IPS-NIHi7 (cell line): ENCODE results near the gene GDF9.
A peak's percentile ranks its signal among the peaks of the same experiment; 100 is the strongest.

Source experiments
- DNase-seq: peaks from one replicate; pipeline ENCODE4 v3.0.0; 2012; ENCODE audit warnings: mixed read lengths; ENCODE audit errors: extremely low spot score

Gene GDF9

DNA sequence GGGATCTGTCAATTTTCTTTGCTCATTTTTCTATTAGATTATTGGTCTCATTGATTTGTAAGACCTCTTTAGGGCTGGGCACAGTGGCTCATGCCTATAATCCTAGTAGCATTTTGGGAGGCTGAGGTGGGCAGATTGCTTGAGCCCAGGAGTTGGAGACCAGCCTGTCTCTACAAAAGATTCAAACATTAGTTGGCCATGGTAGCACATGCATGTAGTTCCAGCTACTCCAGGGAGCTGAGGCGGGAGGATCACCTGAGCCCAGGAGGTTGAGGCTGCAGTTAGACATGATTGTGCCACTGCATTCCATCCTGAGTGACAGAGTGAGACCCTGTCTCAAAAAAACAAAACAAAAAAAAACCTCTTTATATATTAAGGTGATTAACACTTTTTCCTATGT, 29.4 kb downstream of the GDF9 start:
- no peak for DNase-seq

DNA sequence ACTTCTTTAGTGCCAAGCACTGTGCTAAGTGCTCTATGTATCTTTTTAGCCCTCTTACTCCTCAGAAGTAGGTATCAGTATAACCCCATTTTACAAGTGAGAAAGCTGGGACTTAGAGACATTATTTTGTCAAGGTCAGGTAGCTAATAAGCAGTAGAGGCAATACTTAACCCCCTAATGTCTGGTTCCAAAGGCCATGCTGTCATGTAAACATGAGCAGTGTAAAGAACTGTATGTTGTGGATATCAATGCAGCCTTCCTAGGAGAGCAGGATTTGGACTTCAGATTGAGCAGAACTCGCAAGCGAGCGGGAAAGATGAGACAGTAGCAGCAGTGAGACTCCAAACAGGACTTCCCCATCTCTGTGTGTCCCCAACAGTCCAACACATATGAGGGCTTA, 32.2 kb downstream of the GDF9 start:
- DNase-seq: no peak

GRCh38 chr5:132832612-132833011, 33.7 kb downstream of the GDF9 start:
- DNase-seq: no peak

DNA sequence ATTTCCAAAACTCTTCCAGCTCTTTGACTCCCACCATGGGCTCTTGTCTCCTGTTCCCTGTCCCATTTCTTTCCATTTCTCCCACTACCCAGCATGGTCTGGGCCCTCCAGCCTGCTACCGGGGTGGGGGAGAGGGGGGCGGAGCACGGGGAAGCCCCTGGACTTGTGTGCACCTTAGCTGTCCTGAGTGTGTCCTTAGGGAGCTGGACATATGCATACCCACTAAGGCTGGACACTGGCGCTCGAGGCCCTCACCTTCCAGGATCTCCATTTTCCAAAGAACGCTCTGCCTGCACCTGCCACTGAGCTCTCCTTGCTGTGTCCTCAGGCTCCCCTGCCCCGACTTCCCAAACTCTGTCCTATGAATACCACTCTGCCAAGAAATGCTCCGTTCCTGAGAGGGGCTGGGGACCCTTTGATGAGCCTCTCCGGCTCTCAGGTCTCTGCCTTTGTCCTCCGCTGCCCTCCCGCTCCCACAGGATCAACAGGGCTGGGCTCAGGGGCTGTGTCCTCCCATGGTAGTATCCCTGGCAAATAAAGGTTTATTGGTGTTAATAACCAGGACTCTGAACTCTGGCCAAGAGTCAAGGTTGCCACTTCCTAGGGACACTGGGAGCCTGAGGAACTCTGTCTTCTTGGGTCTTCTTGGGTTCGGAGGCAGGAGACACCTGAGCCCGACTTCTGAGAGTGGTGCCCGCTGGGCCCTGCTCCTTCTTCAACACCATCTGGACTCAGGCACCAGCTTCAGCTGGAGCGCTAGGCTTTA, 35.0 kb downstream of the GDF9 start:
- no peak for DNase-seq

DNA sequence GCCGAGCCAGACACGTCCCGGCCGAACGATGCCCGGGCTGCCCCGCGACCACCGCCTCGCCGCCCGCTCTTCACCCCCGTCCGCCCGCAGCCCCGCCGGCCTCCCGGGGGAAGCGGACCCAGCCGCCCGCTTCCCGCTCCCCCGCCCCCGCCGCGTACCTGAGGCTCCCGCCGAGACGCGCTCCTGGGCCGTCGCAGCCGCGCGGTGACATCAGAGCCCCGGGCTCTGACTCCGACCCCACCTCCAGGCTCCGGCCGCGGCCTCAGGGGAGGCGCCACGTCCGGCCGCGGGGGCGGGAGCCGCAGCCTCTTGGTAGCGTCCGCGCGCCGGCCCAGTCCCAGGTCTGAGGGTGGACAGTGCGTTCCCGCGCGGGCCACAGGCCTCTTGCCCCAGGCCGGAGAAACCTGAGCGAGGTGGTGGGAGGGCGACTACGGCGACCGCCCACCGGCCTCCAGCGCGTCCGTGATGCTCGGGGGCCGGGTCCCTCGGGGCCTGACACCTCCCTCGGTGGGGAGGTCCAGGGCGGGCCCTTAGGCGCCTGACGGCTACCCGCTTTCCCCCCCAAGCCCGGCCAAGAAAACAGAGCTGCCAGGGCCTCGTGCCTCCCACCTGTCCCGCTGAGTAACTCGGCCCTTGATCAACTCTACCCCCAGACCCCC, 35.7 kb downstream of the GDF9 start, which contains the start of gene SHROOM1:
Gene SHROOM1 (minus strand): TSS at position 212 of the 659 bp plus-strand sequence. CDS start 4,507 bp downstream, outside the sequence.
- peak; percentile 81 for DNase-seq

GRCh38 chr5:132829742-132830435, 36.4 kb downstream of the GDF9 start:
- DNase-seq: peak; percentile 79

GRCh38 chr5:132828846-132829494, 37.3 kb downstream of the GDF9 start:
- DNase-seq: no peak

GRCh38 chr5:132827943-132828673, 38.2 kb downstream of the GDF9 start:
- DNase-seq: no peak

GRCh38 chr5:132826424-132827082, 39.7 kb downstream of the GDF9 start:
- DNase-seq: no peak

DNA sequence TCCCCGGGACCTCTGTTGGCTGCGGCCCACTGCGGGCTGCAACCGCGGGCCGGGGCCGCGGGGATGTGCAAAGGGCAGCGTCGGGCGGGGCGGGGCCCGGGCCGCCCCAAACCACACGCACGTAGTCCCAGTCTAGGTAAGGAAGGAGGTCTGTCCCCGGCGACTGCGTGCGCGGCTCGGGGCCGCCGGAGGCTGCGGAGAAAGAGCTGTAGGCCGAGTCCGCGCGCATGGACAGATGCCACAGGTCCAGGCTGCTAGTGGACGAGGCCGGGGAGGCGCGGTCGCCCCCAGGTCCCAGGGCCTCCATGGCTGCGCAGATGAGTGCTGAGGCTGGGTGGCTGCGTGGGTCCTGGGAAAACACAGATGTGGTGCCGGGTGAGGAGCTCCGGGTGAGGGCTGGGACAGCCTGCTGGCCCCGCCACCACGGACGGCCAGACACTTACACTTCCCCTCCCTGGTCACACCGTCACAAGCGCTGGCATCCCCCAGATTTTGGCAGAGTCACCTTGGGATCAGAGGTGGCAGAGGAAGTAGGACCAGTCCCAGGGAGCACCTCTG, 40.4 kb downstream of the GDF9 start:
- peak; percentile 37 for DNase-seq

- peak; percentile 44 for DNase-seq
Observed at GRCh38 chr5:132825033-132825833, 41.0 kb downstream of the GDF9 start.

GRCh38 chr5:132824426-132824825, 41.8 kb downstream of the GDF9 start:
- DNase-seq: no peak

- DNase-seq: no peak
Observed at GRCh38 chr5:132823481-132824050, 42.7 kb downstream of the GDF9 start.

GRCh38 chr5:132822650-132823480, 43.4 kb downstream of the GDF9 start:
- DNase-seq: peak; percentile 80

- DNase-seq: no peak
Observed at GRCh38 chr5:132821791-132822190, 44.5 kb downstream of the GDF9 start.

DNA sequence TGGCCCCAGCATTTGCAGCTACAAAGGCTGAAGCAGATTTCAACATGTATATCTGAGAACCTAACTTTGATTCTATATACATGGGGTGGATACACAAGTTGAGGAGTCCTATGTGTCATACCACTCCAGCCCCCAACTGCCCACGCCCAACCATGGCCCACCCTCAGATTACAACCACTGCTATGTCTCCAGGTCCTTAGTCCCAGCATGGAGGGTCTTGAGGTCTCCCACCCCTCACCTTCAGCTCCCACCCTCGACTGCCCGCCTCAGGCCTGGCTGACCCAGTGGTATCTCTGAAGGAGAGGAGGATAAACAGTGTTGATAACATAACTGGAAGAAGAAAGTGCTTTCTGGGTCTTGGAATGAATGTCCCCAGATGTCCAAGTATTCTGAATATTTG, 44.9 kb downstream of the GDF9 start:
- DNase-seq: no peak

DNA sequence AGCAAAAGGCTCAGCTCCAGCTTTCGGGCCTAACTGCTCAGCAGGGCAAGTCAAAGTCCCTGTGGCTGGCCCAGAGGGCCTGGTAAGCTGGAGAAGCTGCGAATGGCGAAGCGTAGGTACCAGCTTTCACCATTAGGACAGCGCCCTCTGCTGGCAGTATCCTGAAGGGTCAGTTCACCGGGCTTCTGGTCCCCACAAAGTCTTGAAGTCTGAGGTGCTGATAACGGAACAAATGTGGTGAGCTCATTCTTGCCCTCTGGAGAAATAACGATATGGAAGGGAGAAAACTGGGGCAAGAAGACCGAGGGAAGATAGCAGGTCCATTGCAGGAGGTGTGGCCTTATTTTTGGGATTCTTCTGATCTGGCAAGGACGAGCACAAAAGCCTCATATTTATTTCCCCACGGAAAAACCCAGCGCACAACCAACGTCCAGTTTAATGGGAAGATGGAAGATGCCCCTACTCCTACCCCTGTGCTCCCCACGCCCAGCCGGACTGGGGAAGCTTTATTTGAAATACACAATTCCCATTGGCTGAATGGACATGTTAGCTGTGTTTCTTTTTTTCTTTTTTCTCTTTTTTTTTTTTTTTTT, 46.0 kb downstream of the GDF9 start:
- DNase-seq: peak; percentile 89

DNA sequence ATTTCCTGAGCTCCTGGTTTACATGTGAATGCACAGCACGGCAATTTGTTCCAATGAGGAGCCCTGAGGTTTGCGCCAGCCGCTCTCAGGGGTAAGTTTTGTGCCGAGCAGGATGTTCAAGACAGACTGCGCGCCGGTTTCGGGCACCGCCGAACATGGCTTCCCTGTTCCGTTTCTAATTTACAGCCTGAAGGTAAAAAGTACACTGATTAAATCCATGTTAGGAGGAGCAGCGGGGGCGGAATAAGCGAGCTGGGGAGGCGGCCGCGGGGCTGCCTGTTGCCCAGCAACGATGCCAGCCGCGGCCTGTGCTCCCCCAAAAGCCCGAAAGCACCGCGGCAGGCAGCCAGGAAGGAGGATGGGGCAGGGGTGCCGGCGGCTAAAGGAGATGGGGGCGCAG, 46.8 kb downstream of the GDF9 start:
- no peak for DNase-seq
